Mesendoderm (in vitro differentiated cells): Measurements from ENCODE around the gene ZNF26. TPM values are rescaled to one million over a fixed set of nuclear protein-coding genes. Genes with fewer than 3 reads are reported as not detected.

ENCODE experiments used
- DNase-seq: peaks from one replicate; pipeline ENCODE4 v3.0.0; 2013
- H2AK5ac ChIP-seq: 2 replicates; pipeline ENCODE4 v1.6.1; 2013; ENCODE audit warnings: low read length, inconsistent platforms
- H2BK120ac ChIP-seq: 2 replicates; pipeline ENCODE4 v1.6.1; 2013; ENCODE audit warnings: low read depth, mild to moderate bottlenecking, low read length, moderate library complexity, mixed read lengths
- H2BK15ac ChIP-seq: replicated peaks from 2 replicates; pipeline ENCODE4 v1.6.1; 2013; ENCODE audit warnings: low read depth, mild to moderate bottlenecking, moderate library complexity
- H2BK5ac ChIP-seq: 2 replicates; pipeline ENCODE4 v1.6.1; 2013; ENCODE audit warnings: low read length, inconsistent platforms
- H3K18ac ChIP-seq: 2 replicates; pipeline ENCODE4 v1.6.1; 2013; ENCODE audit warnings: mild to moderate bottlenecking, low read length, mixed read lengths
- H3K23ac ChIP-seq: one replicate; pipeline ENCODE4 v1.6.1; 2013; ENCODE audit warnings: low read length
- H3K27ac ChIP-seq: 2 replicates; pipeline ENCODE4 v1.5.1; 2013; ENCODE audit warnings: low read depth, mild to moderate bottlenecking, inconsistent platforms, low read length, moderate library complexity
- H3K27me3 ChIP-seq: 2 replicates; pipeline ENCODE4 v1.6.1; 2013; ENCODE audit warnings: low read length, control low read depth, mild to moderate bottlenecking, inconsistent platforms; ENCODE audit not compliant: insufficient read depth, poor library complexity
- H3K36me3 ChIP-seq: 2 replicates; pipeline ENCODE4 v1.6.1; 2013; ENCODE audit warnings: low read length, inconsistent platforms; ENCODE audit not compliant: control insufficient read depth, insufficient read depth
- H3K4ac ChIP-seq: one replicate; pipeline ENCODE4 v1.6.1; 2013; ENCODE audit warnings: low read depth, mild to moderate bottlenecking, low read length, moderate library complexity
- H3K4me1 ChIP-seq: 2 replicates; pipeline ENCODE4 v1.6.1; 2013; ENCODE audit warnings: low read depth, low read length, inconsistent platforms; ENCODE audit not compliant: control insufficient read depth
- H3K4me2 ChIP-seq: 2 replicates; pipeline ENCODE4 v1.6.1; 2013; ENCODE audit warnings: low read length
- H3K4me3 ChIP-seq: 2 replicates; pipeline ENCODE4 v1.5.1; 2013; ENCODE audit warnings: mild to moderate bottlenecking, low read length
- H3K56ac ChIP-seq: one replicate; pipeline ENCODE4 v1.6.1; 2013; ENCODE audit warnings: low read length
- H3K79me1 ChIP-seq: 2 replicates; pipeline ENCODE4 v1.6.1; 2013; ENCODE audit warnings: low read length, inconsistent platforms
- H3K79me2 ChIP-seq: 2 replicates; pipeline ENCODE4 v1.6.1; 2013; ENCODE audit warnings: mild to moderate bottlenecking, low read length; ENCODE audit not compliant: control insufficient read depth, insufficient read depth
- H3K9ac ChIP-seq: 2 replicates; pipeline ENCODE4 v1.6.1; 2013; ENCODE audit warnings: low read length, inconsistent platforms
- H4K5ac ChIP-seq: one replicate; pipeline ENCODE4 v1.6.1; 2013; ENCODE audit warnings: low read length
- H4K8ac ChIP-seq: one replicate; pipeline ENCODE4 v1.6.1; 2013; ENCODE audit warnings: low read depth, mild to moderate bottlenecking, control low read depth, low read length, moderate library complexity
- WGBS: extraction: QIAGEN DNeasy Blood & Tissue Kit; methylation state at CpG from one replicate; pipeline ENCODE4 v1.1.7; 2013; ENCODE audit warnings: low lambda C conversion rate, missing lambda C conversion rate; ENCODE audit not compliant: insufficient coverage; ENCODE audit errors: extremely low coverage; 5-methylcytosine and 5-hydroxymethylcytosine counted together
- small RNA-seq: library from polyadenylated mRNA; stranded (forward); fragments of <200 nt; extraction: miRNeasy Mini kit (QIAGEN cat#:217004); gene quantifications from one replicate; pipeline ENCODE3, GENCODE V24; 2013; ENCODE audit not compliant: insufficient read depth

ZNF26 gene

DNA sequence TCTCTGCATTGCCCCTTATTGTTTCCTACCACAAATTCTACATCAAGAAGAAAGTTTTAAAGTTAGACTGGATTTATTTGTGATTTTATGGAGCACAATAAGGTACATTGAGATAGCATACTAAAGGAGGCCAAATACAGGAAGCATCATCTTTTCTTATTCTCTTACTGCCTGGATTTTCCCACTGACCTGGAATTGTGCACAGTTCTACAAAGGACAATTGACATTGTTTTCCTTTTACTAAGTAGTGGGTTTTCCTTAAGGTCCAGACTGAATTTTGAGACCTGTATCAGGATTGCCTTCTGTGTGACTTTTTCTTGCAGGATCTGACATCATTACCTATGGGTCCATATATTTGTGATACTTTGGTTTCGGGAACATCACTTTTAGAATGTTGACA is 75.8 kb downstream of the ZNF26 start:
- Histone ChIP-seq H3K56ac (no peak overlapping the region), H3K4ac (no peak overlapping the region), H3K4me1 (no peaks in the 10 kb centered on the region), H3K9ac (no peak overlapping the region), H2BK120ac (no peak overlapping the region), H4K8ac (no peak overlapping the region), H3K23ac (no peak overlapping the region), H2BK5ac (no peak overlapping the region), H3K27me3 (no peaks in the 10 kb centered on the region), H3K79me1 (no peaks in the 10 kb centered on the region), H3K4me3 (no peak overlapping the region), H3K18ac (no peak overlapping the region), H3K36me3 (peaks cover 2% of the 10 kb centered on the region), H4K5ac (no peak overlapping the region), H2AK5ac (no peak overlapping the region), H2BK15ac (no peak overlapping the region), H3K27ac (no peak overlapping the region), H3K4me2 (no peak overlapping the region), H3K79me2 (no peaks in the 10 kb centered on the region)
- WGBS = no CpG with 5 or more reads among the region's 1 CpG
- no peak for DNase-seq

DNA sequence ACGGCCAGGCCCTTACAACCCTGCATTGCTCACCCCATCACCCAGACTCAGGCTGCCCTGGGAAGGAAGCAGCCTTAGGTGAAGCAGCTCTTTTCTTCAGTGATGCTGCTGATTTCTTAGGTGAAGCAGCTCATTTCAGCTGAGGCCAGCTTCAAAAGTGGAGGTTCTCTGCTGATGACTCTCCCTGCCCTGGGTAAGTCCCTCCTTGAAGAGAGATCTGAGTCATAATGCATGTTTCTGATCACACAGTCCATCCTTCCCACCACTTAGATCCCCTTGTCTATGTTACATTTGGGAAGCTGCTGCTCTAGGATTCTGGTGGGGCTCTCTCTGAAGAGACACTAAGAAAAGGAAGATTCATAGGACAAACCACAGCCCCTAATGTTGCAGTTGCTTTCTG is 77.4 kb downstream of the ZNF26 start:
- H3K4me3 ChIP-seq = peak overlapping the region; percentile 20
- no peak overlapping the region for H4K5ac ChIP-seq

DNA sequence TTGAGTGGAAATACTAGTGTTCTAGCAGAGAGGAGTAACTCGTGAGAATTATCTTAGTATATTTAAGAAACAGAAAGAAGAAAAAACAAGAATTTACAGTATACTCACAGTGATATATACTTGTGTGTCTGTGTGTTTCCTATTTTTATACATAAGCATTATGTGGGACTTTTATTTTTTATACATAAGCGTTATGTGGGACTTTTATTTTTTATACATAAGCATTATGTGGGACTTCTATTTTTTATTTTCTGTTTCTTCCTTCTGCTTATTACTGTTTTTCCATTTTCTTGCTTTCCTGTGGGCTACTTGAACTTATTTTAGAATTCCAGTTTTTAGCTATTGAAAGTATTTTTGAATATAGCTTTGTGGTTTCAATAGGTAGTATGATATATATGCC is 87.7 kb downstream of the ZNF26 start:
- Histone ChIP-seq H3K36me3 (no peaks in the 10 kb centered on the region), H2BK120ac (no peak overlapping the region), H2BK5ac (no peak overlapping the region), H3K79me1 (no peaks in the 10 kb centered on the region), H2BK15ac (no peak overlapping the region), H3K23ac (no peak overlapping the region), H3K27me3 (no peaks in the 10 kb centered on the region), H4K8ac (no peak overlapping the region), H2AK5ac (no peak overlapping the region), H3K79me2 (no peaks in the 10 kb centered on the region), H3K27ac (no peak overlapping the region), H3K4me3 (no peak overlapping the region), H3K4ac (no peak overlapping the region), H3K4me2 (no peak overlapping the region), H3K56ac (no peak overlapping the region), H4K5ac (no peak overlapping the region), H3K4me1 (no peaks in the 10 kb centered on the region), H3K9ac (no peak overlapping the region), H3K18ac (no peak overlapping the region)
- no CpG with 5 or more reads among the region's 2 CpGs for WGBS
- DNase-seq = no peak

More for the DNA sequence above, 77.4 kb downstream of the ZNF26 start:
- no peak overlapping the region for H3K4ac ChIP-seq
- no peak overlapping the region for H3K9ac ChIP-seq
- no peak overlapping the region for H3K18ac ChIP-seq
- H3K4me1 ChIP-seq = no peaks in the 10 kb centered on the region
- no peaks in the 10 kb centered on the region for H3K79me2 ChIP-seq
- no peak overlapping the region for H2AK5ac ChIP-seq
- no peak overlapping the region for H2BK15ac ChIP-seq
- DNase-seq = no peak
- H3K79me1 ChIP-seq = no peaks in the 10 kb centered on the region
- WGBS = no CpG with 5 or more reads among the region's 1 CpG
- H3K27ac ChIP-seq = no peak overlapping the region
- H3K23ac ChIP-seq = no peak overlapping the region
- H3K36me3 ChIP-seq = no peaks in the 10 kb centered on the region
- H3K56ac ChIP-seq = no peak overlapping the region
- H2BK120ac ChIP-seq = no peak overlapping the region
- H3K27me3 ChIP-seq = no peaks in the 10 kb centered on the region
- H4K8ac ChIP-seq = no peak overlapping the region
- no peak overlapping the region for H2BK5ac ChIP-seq
- H3K4me2 ChIP-seq = no peak overlapping the region

Small RNAs within 50 kb of the gene (small RNA-seq; reads per million reads assigned to genes)
- not detected for gene RNU4ATAC12P
